Measurements from ENCODE around the gene OR8K5.
"Not testable (repeated sequence)": the region's sequence is repeated elsewhere in the genome, so short reads cannot be mapped to it uniquely, and the experiment has no call there.

The OR8K5 gene

GRCh38 chr11:56163804-56164203, 3.7 kb upstream of the OR8K5 start:
- Histone ChIP-seq H3K4me3 (ENCODE audit: low read length) (no peak overlapping the region), H4K20me1 (ENCODE audit: insufficient read depth, low read length) (no peaks in the 10 kb centered on the region), H3K79me2 (ENCODE audit: low read length) (no peaks in the 10 kb centered on the region), H3K4me1 (ENCODE audit: low read length) (no peaks in the 10 kb centered on the region), H2AFZ (ENCODE audit: low read depth, low read length) (no peak overlapping the region), H3K4me2 (ENCODE audit: low read length) (no peak overlapping the region), H3K9me3 (ENCODE audit: insufficient read depth, low read length) (no peaks in the 10 kb centered on the region), H3K27ac (ENCODE audit: low read length) (no peak overlapping the region), H3K9ac (ENCODE audit: low read length) (no peak overlapping the region), H3K27me3 (ENCODE audit: low read depth, low read length) (no peaks in the 10 kb centered on the region), H3K36me3 (replicated peaks; ENCODE audit: low read depth, low read length) (no peaks in the 10 kb centered on the region)
- no peak for TF ChIP-seq EZH2phosphoT487 (IDR thresholded peaks at IDR 0.05; ENCODE audit: low read depth)
- TF ChIP-seq CTCF (IDR thresholded peaks at IDR 0.05; ENCODE audit: low read depth, low read length): no peak

GRCh38 chr11:56152333-56152732, 7.8 kb downstream of the OR8K5 start:
- Histone ChIP-seq H3K36me3 (replicated peaks; ENCODE audit: low read depth, low read length) (no peaks in the 10 kb centered on the region), H3K9ac (ENCODE audit: low read length) (no peak overlapping the region), H2AFZ (ENCODE audit: low read depth, low read length) (no peak overlapping the region), H4K20me1 (ENCODE audit: insufficient read depth, low read length) (no peaks in the 10 kb centered on the region), H3K79me2 (ENCODE audit: low read length) (no peaks in the 10 kb centered on the region), H3K4me1 (ENCODE audit: low read length) (no peaks in the 10 kb centered on the region), H3K4me2 (ENCODE audit: low read length) (no peak overlapping the region), H3K27ac (ENCODE audit: low read length) (no peak overlapping the region), H3K9me3 (ENCODE audit: insufficient read depth, low read length) (no peaks in the 10 kb centered on the region), H3K4me3 (ENCODE audit: low read length) (no peak overlapping the region), H3K27me3 (ENCODE audit: low read depth, low read length) (no peaks in the 10 kb centered on the region)
- no peak for TF ChIP-seq EZH2phosphoT487 (IDR thresholded peaks at IDR 0.05; ENCODE audit: low read depth)
- no peak for TF ChIP-seq CTCF (IDR thresholded peaks at IDR 0.05; ENCODE audit: low read depth, low read length)

- H3K9ac ChIP-seq (ENCODE audit: low read length): no peak overlapping the region
- H3K27me3 ChIP-seq (ENCODE audit: low read depth, low read length): no peaks in the 10 kb centered on the region
- H3K36me3 ChIP-seq (replicated peaks; ENCODE audit: low read depth, low read length): no peaks in the 10 kb centered on the region
- H3K79me2 ChIP-seq (ENCODE audit: low read length): no peaks in the 10 kb centered on the region
- no peak overlapping the region for H2AFZ ChIP-seq (ENCODE audit: low read depth, low read length)
- H3K27ac ChIP-seq (ENCODE audit: low read length): no peak overlapping the region
- no peak for TF ChIP-seq CTCF (IDR thresholded peaks at IDR 0.05; ENCODE audit: low read depth, low read length)
- TF ChIP-seq EZH2phosphoT487 (IDR thresholded peaks at IDR 0.05; ENCODE audit: low read depth): no peak
- H3K4me3 ChIP-seq (ENCODE audit: low read length): no peak overlapping the region
- no peaks in the 10 kb centered on the region for H4K20me1 ChIP-seq (ENCODE audit: insufficient read depth, low read length)
- H3K4me1 ChIP-seq (ENCODE audit: low read length): no peaks in the 10 kb centered on the region
- no peak overlapping the region for H3K4me2 ChIP-seq (ENCODE audit: low read length)
- H3K9me3 ChIP-seq (ENCODE audit: insufficient read depth, low read length): no peaks in the 10 kb centered on the region
Observed at GRCh38 chr11:56151376-56151775, 8.7 kb downstream of the OR8K5 start.

GRCh38 chr11:56143681-56144080, 16.4 kb downstream of the OR8K5 start:
- H3K27me3 ChIP-seq (ENCODE audit: low read depth, low read length); H3K4me2 ChIP-seq (ENCODE audit: low read length); H2AFZ ChIP-seq (ENCODE audit: low read depth, low read length); H3K9me3 ChIP-seq (ENCODE audit: insufficient read depth, low read length); H3K9ac ChIP-seq (ENCODE audit: low read length); H3K79me2 ChIP-seq (ENCODE audit: low read length); H3K4me1 ChIP-seq (ENCODE audit: low read length); H4K20me1 ChIP-seq (ENCODE audit: insufficient read depth, low read length); H3K4me3 ChIP-seq (ENCODE audit: low read length); H3K27ac ChIP-seq (ENCODE audit: low read length); H3K36me3 ChIP-seq (replicated peaks; ENCODE audit: low read depth, low read length): not testable (repeated sequence)

GRCh38 chr11:56140151-56140661, 19.9 kb downstream of the OR8K5 start, which contains the start of gene OR8J3:
OR8J3 (minus strand) TSS chr11:56140201; CDS start chr11:56137718, 2,483 bp downstream.
- no peak for TF ChIP-seq CTCF (IDR thresholded peaks at IDR 0.05; ENCODE audit: low read depth, low read length)
- no peak for TF ChIP-seq EZH2phosphoT487 (IDR thresholded peaks at IDR 0.05; ENCODE audit: low read depth)
- Histone ChIP-seq H3K79me2 (ENCODE audit: low read length) (no peaks in the 10 kb centered on the region), H3K9me3 (ENCODE audit: insufficient read depth, low read length) (no peaks in the 10 kb centered on the region), H3K36me3 (replicated peaks; ENCODE audit: low read depth, low read length) (no peaks in the 10 kb centered on the region), H3K27me3 (ENCODE audit: low read depth, low read length) (no peaks in the 10 kb centered on the region), H3K4me1 (ENCODE audit: low read length) (no peaks in the 10 kb centered on the region), H3K9ac (ENCODE audit: low read length) (no peak within 1 kb of the TSS), H2AFZ (ENCODE audit: low read depth, low read length) (no peak within 1 kb of the TSS), H4K20me1 (ENCODE audit: insufficient read depth, low read length) (no peaks in the 10 kb centered on the region), H3K4me2 (ENCODE audit: low read length) (no peak within 1 kb of the TSS), H3K27ac (ENCODE audit: low read length) (no peak within 1 kb of the TSS), H3K4me3 (ENCODE audit: low read length) (no peak within 1 kb of the TSS)
